ENCODE measurements around the gene RFX7.

Gene RFX7

DNA sequence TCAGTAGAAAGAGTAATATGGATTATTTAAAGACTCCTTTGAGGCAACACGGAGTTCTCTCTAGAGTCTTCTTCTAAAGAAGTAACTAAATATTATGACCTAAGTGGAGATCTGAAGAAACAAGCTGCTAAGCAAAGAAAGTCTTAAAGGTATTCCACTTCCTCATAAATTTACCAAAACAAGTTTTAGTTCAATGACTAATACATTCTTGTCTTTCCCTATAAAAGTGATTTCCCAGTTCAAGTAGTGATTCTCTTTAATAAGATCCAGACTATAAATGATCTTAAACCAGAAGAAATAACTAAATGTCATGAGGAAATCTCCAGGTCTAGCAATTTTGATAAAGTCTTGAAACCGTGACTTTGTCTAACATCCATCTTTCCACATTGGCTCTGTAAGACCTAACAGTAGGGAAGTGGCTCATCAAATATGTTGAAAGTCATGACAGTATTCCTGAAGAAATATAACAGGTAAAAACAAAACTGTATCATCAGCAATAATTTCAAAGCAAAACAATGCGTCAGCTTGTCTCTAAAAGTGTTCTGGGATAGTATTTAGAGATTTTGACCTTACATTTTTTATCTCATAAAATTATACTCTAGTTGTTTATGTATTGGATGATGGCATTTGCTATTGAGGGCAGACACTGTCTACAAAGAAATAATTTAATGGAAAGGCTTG lies 198.5 kb downstream of the RFX7 start:
- DNase-seq (ENCODE audit: low spot score): no peak

DNA sequence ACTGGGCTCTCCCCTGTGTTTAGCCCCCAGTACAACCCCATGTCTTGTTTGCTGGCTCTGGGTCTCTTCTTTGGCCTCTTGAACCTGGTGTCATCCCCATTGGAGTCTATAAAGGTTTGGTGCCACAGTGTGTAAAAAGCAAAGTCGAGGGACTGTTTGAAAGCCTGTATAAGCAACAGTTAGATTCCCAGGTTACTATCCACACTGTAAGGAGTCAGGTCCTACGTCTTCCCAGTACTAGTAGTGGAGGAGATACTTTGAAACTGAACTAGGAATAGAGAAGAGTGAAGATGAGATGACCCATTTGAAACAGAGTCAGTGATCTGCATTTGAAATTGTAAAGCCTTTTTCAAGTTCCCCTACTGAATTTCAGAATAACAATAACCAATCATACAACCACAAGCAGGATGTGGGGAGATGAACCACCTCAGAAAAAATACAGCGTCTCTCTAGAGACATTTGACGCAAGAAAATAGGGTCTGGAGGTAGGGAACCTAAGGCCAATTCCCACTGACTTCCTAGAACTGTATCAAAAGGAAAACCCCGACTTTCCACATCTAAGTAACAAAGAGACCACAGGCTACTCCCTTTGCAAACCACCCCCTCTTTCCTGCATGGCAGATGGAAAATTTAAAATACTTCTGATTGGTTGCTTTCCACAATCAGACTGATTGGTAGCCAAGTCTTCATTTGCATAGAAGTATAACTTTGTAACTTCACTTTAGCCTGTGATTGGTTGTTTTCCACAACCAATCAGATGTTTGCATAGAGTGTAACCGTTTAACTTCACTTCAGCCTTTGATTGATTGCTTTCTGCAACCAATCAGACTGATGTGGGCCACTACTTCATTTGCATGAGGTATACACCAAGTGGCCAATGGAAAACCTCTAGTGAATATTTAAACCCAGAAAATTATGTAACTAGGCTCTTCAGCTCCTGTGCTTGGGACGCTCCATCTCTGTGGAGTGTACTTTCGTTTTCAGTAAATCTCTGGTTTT lies 200.4 kb downstream of the RFX7 start:
- DNase-seq (ENCODE audit: low spot score): peak; percentile 70

DNA sequence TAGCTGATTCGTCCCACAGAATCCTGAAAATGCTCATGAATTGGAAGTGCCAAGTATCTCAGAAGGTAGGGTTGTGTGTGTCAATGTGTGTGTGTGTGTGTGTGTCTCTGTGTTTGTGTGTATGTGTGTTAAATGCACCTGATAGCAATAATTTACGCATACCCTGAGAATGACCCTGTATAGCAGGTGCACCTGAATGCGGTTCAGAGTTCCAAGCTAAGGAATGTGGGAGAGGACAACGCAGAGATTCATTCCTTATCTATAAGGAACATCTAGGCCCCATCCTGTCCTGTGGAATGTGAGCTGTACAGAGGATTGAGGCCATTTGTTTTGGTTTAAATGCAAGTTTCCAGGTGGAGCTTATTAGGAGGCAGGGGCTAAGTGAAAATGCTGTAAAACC lies 201.2 kb downstream of the RFX7 start:
- no peak for DNase-seq (ENCODE audit: low spot score)

DNA sequence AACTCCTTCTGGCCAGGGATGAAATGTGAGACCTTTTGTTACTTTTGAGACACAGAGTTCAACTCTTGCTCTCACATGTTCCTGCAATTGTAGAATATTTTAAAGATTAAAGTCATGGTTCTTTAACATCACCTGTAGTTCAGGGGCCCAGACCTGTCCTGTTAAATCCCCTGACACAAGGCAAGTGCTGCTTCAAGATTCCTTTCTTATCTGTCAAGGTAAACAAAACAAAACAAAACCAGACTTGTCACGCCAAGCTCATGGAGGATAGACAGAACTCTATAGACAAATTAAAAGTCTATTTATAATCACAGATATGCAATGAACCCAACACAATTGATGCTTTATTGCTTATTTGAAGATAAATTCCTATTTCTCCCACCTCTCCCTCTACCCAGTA lies 201.6 kb downstream of the RFX7 start:
- no peak for DNase-seq (ENCODE audit: low spot score)

DNA sequence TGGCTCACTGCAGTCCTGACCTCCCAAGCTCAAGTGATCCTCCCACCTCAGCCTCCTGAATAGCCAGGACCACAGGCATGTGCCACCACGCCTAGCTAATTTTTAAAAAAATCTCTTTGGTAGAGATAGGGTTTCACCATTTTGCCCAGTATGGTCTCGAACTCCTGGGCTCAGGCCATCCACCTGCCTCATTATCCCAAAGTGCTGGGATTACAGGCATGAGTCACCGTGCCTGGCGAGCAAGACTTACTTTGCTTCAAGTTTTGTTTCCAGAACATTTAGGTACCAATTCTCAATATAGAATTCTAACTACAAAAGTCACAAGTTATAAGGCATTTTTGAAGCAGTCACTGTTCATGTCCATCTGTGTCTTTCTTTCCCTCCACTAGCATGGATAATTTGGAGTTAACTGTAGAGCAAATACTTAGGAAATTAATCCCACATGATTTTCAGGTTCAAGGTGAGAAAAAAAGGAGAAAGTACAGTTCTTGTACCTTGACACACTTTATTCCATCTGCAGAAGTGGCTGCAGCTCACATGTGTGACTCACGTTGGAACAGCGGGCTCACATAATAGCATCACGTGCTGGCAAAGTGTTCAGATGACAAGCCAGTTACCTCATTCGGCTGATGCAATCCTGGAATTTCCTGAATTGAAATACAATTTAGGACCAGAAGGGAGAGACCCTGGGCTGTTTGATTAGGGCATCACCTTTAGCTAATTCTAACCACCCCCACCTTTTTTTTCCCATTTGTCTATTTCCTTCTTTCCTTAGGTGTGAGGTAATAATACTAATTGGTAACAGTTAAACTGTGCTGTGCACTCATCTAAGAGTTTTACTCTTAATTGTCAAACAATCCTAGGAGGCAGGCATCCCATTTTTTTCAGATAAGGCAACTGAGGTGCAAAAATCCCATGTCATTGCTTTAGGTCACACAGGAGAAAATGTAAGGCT lies 203.3 kb downstream of the RFX7 start:
- peak; percentile 8 for DNase-seq (ENCODE audit: low spot score)

DNA sequence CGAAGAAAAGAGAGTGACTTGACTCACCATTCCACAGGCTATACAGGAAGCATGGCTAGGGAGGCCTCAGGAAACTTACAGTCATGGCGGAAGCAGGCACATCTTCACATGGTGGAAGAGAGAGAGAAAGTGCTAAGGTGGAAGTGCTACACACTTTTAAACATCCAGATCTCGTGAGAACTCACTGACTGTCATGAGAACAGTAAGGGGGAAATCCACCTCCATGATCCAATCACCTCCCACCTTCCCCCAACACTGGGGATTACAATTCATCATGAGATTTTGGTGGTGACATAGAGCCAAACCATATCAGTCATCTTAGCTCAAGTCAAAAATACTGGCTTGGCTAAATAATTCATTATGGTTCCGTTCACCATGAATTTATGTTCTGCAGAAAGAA lies 205.0 kb downstream of the RFX7 start:
- no peak for DNase-seq (ENCODE audit: low spot score)

DNA sequence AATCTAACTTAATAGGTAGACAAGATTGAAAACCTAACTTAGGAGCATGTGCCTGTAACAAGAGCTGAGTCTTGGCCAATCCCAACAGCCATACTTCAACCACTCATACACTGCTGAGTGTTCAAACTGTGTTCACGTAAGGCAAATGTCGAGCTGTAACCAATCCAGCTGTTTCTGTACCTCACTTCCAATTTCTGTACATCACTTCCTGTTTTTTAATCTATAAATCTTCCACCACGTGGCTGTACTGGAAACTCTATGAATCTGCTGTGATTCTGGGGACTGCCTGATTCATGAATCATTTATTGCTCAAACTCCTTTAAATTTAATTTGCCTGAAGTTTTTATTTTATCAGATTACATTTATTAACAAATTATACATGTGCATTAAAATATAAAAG lies 205.7 kb downstream of the RFX7 start:
- peak; percentile 12 for DNase-seq (ENCODE audit: low spot score)

Data from CD4-positive, alpha-beta T cell treated with Interleukin-15 for 4 hours (primary cell).